GM12801 (cell line): Measurements from ENCODE around the gene C4orf33.

ENCODE experiments used
- TF ChIP-seq, protein P1 (sequence below): IDR thresholded peaks from one replicate; pipeline ENCODE4 v1.5.1; 2011; ENCODE audit warnings: control low read depth; ENCODE audit not compliant: insufficient read length; ENCODE audit errors: extremely low read depth

The C4orf33 gene

DNA sequence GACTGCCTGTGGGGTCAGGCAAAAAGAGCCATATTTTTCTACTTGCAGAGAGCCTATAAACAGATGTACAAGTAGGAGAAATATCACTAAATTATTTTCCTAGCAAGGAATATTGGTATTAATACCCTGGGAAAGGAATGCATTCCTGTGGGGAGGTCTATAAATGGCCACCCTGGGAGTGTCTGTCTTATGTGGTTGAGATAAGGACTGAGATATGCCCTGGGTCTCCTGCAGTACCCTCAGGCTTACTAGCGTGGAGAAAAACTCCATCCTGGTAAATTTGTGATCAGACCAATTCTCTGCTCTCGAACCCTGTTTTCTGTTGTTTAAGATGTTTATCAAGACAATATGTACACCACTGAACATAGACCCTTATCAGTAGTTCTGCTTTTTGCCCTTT is 35.4 kb downstream of the C4orf33 start:
- TF ChIP-seq, protein P1, sequence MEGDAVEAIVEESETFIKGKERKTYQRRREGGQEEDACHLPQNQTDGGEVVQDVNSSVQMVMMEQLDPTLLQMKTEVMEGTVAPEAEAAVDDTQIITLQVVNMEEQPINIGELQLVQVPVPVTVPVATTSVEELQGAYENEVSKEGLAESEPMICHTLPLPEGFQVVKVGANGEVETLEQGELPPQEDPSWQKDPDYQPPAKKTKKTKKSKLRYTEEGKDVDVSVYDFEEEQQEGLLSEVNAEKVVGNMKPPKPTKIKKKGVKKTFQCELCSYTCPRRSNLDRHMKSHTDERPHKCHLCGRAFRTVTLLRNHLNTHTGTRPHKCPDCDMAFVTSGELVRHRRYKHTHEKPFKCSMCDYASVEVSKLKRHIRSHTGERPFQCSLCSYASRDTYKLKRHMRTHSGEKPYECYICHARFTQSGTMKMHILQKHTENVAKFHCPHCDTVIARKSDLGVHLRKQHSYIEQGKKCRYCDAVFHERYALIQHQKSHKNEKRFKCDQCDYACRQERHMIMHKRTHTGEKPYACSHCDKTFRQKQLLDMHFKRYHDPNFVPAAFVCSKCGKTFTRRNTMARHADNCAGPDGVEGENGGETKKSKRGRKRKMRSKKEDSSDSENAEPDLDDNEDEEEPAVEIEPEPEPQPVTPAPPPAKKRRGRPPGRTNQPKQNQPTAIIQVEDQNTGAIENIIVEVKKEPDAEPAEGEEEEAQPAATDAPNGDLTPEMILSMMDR = no peak

DNA sequence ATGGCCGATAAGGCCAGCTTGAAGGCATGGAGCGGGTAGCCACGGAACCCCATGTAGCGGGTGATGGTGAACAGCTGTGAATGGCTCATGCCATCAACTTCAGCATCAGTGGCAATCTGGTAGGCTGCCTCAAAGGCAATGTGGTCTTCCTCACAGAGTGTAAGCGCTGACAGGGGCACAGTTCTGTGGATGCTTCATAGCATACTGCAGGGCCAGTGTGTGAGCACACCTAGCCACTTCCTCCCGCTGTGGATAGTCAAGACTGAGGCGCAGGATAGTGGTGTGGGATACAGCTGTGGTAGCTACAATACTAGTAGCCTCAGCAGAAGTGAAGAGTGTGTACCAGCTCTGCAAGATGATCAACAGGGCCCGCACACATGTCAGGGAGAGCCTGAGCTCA is 40.5 kb downstream of the C4orf33 start:
- TF ChIP-seq, protein P1 = no peak

DNA sequence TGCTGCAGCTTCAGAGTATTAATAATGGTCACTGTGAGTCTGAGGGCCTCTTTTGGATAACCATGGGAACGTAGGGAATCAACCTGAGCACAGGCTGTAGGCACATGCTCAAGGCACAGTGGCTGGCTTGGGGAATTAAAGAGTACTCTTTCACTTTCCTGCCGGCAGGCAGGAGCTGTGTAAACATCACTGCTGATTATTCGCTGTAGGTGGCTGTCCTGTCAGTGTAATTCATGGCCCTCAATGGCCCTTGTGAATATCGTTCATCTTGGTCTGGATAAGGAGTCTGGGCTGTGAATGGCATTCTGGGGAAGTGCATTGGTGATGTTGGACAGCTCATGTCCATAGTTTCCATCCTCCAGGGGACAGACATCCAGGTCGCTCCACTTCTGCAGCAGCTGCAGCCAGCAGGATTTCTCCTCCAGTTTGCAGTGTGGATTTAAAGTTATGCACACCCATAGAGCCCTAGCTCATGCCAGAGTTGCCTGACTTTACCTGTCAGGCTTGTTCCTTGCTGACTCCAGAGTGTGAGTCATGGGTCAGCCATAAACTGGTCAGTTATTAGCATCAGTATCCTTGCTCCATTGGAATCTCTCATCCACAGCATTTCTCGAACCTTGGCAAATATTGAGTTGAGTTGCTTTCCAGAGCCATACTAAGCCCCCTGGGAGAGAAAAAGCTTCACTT is 43.0 kb downstream of the C4orf33 start:
- TF ChIP-seq, protein P1 = no peak

DNA sequence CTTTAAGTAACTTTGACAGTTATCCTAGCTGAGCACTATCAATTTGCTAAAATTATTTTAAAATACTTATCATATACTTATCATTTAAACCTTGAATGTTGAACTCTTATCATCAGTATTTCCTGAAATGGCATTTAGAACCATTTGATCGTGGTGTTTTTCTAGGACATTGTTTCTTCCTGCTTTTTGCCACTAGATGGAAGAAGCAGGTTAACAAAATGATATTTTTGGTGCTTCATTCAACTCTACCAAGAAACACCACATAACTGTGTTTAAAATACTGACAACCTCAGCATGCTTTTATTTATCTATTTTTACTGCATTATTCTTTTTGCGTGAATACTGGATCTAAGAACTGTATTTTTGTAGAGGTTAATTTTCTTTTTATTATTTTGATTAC is 44.6 kb downstream of the C4orf33 start:
- TF ChIP-seq, protein P1 = no peak

DNA sequence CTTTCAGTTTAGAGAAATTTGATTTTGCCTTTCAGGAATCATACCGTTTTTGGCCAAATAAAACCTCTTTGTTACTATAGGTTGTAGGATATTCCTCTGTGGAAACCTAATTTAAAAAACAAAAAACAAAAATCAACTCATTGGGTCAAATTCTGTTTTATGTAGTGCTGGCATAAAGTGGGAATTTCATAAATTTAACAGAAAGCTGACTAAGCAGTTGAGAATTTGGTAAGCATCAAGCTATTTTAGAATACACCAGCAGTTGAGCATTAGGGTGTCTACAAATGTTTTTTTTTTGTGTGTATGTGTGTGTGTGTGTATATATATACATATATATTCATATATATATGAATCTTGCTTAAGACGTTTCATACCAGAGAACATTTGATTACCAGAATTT is 47.4 kb downstream of the C4orf33 start:
- TF ChIP-seq, protein P1 = no peak

DNA sequence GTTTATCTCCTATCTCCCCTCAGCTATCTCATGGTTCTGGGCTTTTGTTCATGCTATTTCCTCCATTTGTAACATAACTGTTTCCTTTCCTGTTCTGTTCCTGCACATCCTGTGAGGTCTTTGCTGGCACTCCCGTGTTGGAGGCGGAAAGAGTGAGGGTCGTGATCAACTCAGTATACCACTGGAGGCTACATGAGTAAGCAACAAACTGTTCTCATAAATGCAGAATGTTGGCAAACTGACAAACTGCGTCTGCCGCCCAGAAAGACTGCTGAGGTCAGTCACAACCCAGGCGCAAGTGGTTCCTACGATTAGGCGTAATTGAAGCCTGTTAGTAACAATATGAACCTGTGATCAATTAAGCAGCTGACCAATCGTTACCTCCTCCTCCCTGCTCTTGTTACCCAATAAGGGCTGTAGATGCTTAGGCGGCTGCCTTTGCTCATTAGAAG is 48.8 kb downstream of the C4orf33 start:
- TF ChIP-seq, protein P1 = no peak

DNA sequence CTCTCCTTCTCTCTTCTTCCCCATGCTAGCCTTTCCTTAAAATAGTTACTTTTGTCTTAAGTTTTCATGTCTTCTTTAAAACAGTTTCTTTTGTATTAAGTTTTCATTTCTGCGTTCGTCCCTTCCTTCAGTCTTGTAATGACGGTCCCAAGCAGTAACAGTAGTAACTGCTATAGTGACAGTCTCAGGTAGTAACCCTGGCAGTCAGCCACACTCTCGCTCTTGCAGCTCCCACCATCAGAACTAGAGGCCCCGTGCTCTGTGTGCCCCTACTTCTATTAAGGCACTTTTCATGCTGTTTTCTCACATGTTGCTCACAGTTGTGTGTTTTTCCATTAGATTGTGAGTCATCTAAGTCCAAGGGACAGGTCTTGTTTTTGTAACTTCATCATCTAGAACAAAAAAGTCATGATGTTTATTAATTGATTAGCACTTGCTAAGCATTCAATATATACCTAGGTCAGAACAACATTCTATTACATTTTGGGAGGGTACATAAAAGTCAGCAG is 49.3 kb downstream of the C4orf33 start:
- TF ChIP-seq, protein P1 = no peak

DNA sequence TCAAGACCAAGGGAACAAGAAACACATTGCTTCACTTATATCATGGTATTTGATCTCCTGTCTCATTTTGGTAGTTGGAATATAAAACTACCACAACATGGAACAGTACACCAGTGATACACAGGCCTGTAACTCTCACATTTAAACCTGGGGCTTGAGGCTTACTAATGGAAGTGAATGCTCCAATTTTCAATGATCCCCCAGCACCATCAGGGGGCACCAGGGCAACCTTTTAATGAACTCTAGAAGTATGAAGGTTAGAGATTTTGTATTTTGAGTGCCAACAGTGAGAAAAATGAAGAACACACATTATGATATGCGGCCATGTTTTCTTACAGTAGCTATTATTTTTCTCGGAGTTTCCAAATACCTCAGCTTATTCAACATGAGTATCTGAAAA is 50.7 kb downstream of the C4orf33 start:
- TF ChIP-seq, protein P1 = no peak
